MCF 10A (cell line): ENCODE data around the gene THOC6. TPM values are rescaled to one million over a fixed set of nuclear protein-coding genes. Genes with fewer than 3 reads are reported as not detected.
A peak's percentile ranks its signal among the peaks of the same experiment; 100 is the strongest.

Experiments
- BruUV-seq: library from RNA; stranded (reverse); fragments of 400-500 nt; replicated peaks from 2 replicates; lab custom pipeline; 2021; lab: Mats Ljungman, UMichigan
- CTCF ChIA-PET: fragments of 300-600 bp; sonication (Branson Sonifier 250); formaldehyde crosslinking; extraction: SDS; loops from one replicate; lab custom pipeline; 2021; ENCODE audit warnings: antibody characterized with exemption, inconsistent platforms; lab: Yijun Ruan, JAX
- POLR2A ChIA-PET: fragments of 300-600, 350-650 bp; sonication (Branson Sonifier 250); formaldehyde crosslinking; extraction: SDS; loops from one replicate; lab custom pipeline; 2020; ENCODE audit warnings: antibody characterized with exemption, inconsistent platforms; lab: Yijun Ruan, JAX
- DNase-seq: peaks from one replicate; pipeline ENCODE4 v3.0.0-alpha.2; 2018; ENCODE audit not compliant: unreplicated experiment
- H3K27ac Mint-ChIP-seq: one replicate; pipeline ENCODE4 v1.8.0; 2022; ENCODE audit warnings: mild to moderate bottlenecking, low read depth, mixed read lengths; ENCODE audit not compliant: unreplicated experiment
- H3K27me3 Mint-ChIP-seq: one replicate; pipeline ENCODE4 v1.8.0; 2022; ENCODE audit warnings: mixed read lengths; ENCODE audit not compliant: insufficient read depth, unreplicated experiment
- H3K36me3 Mint-ChIP-seq: one replicate; pipeline ENCODE4 v1.8.0; 2022; ENCODE audit warnings: mild to moderate bottlenecking, moderate library complexity, mixed read lengths; ENCODE audit not compliant: insufficient read depth, unreplicated experiment
- H3K4me1 Mint-ChIP-seq: one replicate; pipeline ENCODE4 v1.8.0; 2022; ENCODE audit warnings: mixed read lengths; ENCODE audit not compliant: insufficient read depth, unreplicated experiment
- H3K4me3 Mint-ChIP-seq: one replicate; pipeline ENCODE4 v1.8.0; 2022; ENCODE audit warnings: mild to moderate bottlenecking, moderate library complexity, mixed read lengths; ENCODE audit not compliant: unreplicated experiment
- H3K9me3 Mint-ChIP-seq: one replicate; pipeline ENCODE4 v1.8.0; 2022; ENCODE audit warnings: mixed read lengths; ENCODE audit not compliant: unreplicated experiment
- CTCF ChIP-seq: fragments of 200-600 bp; IDR thresholded peaks from one replicate; pipeline ENCODE4 v1.8.0; 2022; ENCODE audit warnings: antibody characterized with exemption, mild to moderate bottlenecking; ENCODE audit not compliant: unreplicated experiment
- intact Hi-C: fragments of 100-400 bp; cut with micrococcal nuclease; formaldehyde crosslinking; loops from 2 replicates; pipeline ENCODE4 v1.14.1; 2022
- total RNA-seq: library from RNA; stranded (reverse); gene quantifications from 2 replicates; pipeline ENCODE4 v1.2.3, GENCODE V29; 2022

The THOC6 gene
- total RNA-seq, 1 experiment from 2014 or later: 53.1 TPM

GRCh38 chr16:2976201-2976600, 47.6 kb upstream of the THOC6 start:
- ChIA-PET POLR2A (no interaction called here), CTCF (no interaction called here)
- no peak overlapping the region for H3K4me3 Mint-ChIP-seq
- intact Hi-C loops: no loop called here
- DNase-seq: no peak
- no peak for TF ChIP-seq CTCF
- no TSS peak for BruUV-seq
- H3K27ac Mint-ChIP-seq: no peak overlapping the region
- peaks cover 5% of the 10 kb centered on the region for H3K36me3 Mint-ChIP-seq
- no peaks in the 10 kb centered on the region for H3K9me3 Mint-ChIP-seq
- peaks cover under 1% of the 10 kb centered on the region for H3K4me1 Mint-ChIP-seq
- H3K27me3 Mint-ChIP-seq: no peaks in the 10 kb centered on the region

GRCh38 chr16:2976673-2977072, 47.2 kb upstream of the THOC6 start:
- CTCF ChIA-PET: interaction anchor here (0.6 to 0.9 kb wide), 2 partner anchors 15 to 101 kb away, joined by 3 read pairs; no protein-coding TSS in a partner anchor
- Mint-ChIP-seq H3K27me3 (no peaks in the 10 kb centered on the region), H3K9me3 (no peaks in the 10 kb centered on the region), H3K27ac (no peak overlapping the region), H3K36me3 (peaks cover 5% of the 10 kb centered on the region), H3K4me3 (no peak overlapping the region), H3K4me1 (peaks cover 3% of the 10 kb centered on the region)
- DNase-seq: no peak
- intact Hi-C loops: no loop called here
- POLR2A ChIA-PET: no interaction called here
- BruUV-seq: no TSS peak
- TF ChIP-seq CTCF: no peak

- ChIA-PET CTCF (interaction anchor here (0.9 kb wide), 1 partner anchor 15 kb away, joined by 3 read pairs; no protein-coding TSS in a partner anchor), POLR2A (interaction anchor here (1.7 kb wide), 1 partner anchor 225 kb away, joined by 3 read pairs; the partner anchor contains the start of gene SRRM2)
- Mint-ChIP-seq H3K27ac (no peak overlapping the region), H3K27me3 (no peaks in the 10 kb centered on the region), H3K36me3 (peaks cover 5% of the 10 kb centered on the region), H3K9me3 (no peaks in the 10 kb centered on the region), H3K4me1 (peaks cover 6% of the 10 kb centered on the region), H3K4me3 (no peak overlapping the region)
- intact Hi-C loops: no loop called here
- BruUV-seq: no TSS peak
- TF ChIP-seq CTCF: no peak
- DNase-seq: no peak
These were observed 46.4 kb upstream of the THOC6 start for GRCh38 chr16:2977440-2977839.

GRCh38 chr16:2979669-2980226, 44.1 kb upstream of the THOC6 start:
- CTCF ChIA-PET: interaction anchor here (1.0 kb wide), 1 partner anchor 59 kb away, joined by 3 read pairs; no protein-coding TSS in a partner anchor
- BruUV-seq: TSS peak; percentile 49
- POLR2A ChIA-PET: interaction anchor here (0.6 to 2.5 kb wide), 7 partner anchors 8 to 79 kb away, joined by 3 to 19 read pairs (median 5); partner anchors contain the start of genes KREMEN2, PAQR4 and TNFRSF12A
- Mint-ChIP-seq H3K27ac (no peak overlapping the region), H3K27me3 (no peaks in the 10 kb centered on the region), H3K4me3 (peak overlapping the region; percentile 73), H3K36me3 (peaks cover 5% of the 10 kb centered on the region), H3K4me1 (peaks cover 6% of the 10 kb centered on the region), H3K9me3 (no peaks in the 10 kb centered on the region)
- DNase-seq: no peak
- intact Hi-C loops: loop anchor here (1.0 to 5.0 kb wide), 2 partner anchors 10 to 52 kb away; partner anchors contain the start of gene PAQR4
- TF ChIP-seq CTCF: no peak
